ENCODE data around the gene CACNB3. TPM values are rescaled to one million over a fixed set of nuclear protein-coding genes. Genes with fewer than 3 reads are reported as not detected.

CACNB3 gene
- total and polyA plus RNA-seq, 2 of the 13 experiments (the other 11 are each of a cell fraction or from before 2014, with no cell fraction given) = 0.29 to 0.54 TPM

DNA sequence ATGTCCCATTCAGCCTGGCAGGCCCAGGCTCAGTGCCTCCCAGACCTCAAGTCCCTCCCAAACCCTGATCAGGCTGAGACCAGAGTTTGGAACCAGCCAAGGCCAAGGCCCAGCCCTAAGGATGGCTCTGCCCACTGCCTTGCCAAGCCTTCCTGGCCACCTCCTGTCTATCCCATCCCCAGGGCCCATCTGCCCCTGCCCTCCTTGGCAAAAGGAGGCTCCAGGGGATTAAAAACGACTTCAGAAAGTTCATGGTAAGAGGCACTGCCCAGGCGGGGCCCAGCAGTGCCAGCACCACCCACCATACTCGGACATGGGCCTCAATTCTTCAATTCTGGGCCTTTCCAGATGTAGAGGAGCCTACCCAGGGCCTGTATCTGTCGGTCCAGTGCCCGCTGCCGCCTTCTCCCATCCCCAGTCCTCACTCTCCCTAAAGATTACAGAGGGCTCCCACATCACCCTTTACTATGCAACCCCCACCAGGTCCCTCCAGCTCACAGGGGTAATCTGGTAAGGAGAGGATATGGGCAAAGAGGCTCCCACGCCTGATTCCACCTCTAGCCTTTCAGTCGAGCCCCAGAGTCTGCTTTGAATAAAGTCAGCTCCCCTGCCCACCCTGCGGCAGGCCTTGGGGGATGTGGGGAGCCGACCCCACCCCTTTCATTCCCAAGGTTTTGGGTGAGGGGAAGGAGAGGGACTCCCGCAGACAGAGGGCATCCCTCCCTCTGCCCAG, 30.3 kb upstream of the CACNB3 start (continued):
- TF ChIP-seq, protein P1, sequence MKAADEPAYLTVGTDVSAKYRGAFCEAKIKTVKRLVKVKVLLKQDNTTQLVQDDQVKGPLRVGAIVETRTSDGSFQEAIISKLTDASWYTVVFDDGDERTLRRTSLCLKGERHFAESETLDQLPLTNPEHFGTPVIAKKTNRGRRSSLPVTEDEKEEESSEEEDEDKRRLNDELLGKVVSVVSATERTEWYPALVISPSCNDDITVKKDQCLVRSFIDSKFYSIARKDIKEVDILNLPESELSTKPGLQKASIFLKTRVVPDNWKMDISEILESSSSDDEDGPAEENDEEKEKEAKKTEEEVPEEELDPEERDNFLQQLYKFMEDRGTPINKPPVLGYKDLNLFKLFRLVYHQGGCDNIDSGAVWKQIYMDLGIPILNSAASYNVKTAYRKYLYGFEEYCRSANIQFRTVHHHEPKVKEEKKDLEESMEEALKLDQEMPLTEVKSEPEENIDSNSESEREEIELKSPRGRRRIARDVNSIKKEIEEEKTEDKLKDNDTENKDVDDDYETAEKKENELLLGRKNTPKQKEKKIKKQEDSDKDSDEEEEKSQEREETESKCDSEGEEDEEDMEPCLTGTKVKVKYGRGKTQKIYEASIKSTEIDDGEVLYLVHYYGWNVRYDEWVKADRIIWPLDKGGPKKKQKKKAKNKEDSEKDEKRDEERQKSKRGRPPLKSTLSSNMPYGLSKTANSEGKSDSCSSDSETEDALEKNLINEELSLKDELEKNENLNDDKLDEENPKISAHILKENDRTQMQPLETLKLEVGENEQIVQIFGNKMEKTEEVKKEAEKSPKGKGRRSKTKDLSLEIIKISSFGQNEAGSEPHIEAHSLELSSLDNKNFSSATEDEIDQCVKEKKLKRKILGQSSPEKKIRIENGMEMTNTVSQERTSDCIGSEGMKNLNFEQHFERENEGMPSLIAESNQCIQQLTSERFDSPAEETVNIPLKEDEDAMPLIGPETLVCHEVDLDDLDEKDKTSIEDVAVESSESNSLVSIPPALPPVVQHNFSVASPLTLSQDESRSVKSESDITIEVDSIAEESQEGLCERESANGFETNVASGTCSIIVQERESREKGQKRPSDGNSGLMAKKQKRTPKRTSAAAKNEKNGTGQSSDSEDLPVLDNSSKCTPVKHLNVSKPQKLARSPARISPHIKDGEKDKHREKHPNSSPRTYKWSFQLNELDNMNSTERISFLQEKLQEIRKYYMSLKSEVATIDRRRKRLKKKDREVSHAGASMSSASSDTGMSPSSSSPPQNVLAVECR (CRISPR knock-in tag; IDR thresholded peaks at IDR 0.05; ENCODE audit: borderline replicate concordance) = 0 out of 2 replicates have a peak, but pooled peaks have one; percentile 1
- TF ChIP-seq TARDBP (CRISPR knock-in tag; IDR thresholded peaks at IDR 0.05) = 0 out of 2 replicates have a peak, but pooled peaks have one; percentile 12
- no peak for TF ChIP-seq XRCC5 (optimal IDR thresholded peaks at IDR 0.05; ENCODE audit: low read length)
- TF ChIP-seq RNF2 (conservative IDR thresholded peaks at IDR 0.05; ENCODE audit: low read depth) = no peak
- 0 out of 2 replicates have a peak, but pooled peaks have one; percentile 61 for TF ChIP-seq FOXO4 (CRISPR knock-in tag; conservative IDR thresholded peaks at IDR 0.05)
- TF ChIP-seq ZNF263 (CRISPR knock-in tag; IDR thresholded peaks at IDR 0.05) = 0 out of 2 replicates have a peak, but pooled peaks have one; percentile 0
- peak; percentile 23; the same call in 1 of the 2 replicates for TF ChIP-seq ZFY (CRISPR knock-in tag; IDR thresholded peaks at IDR 0.05)
- TF ChIP-seq KDM5A (IDR thresholded peaks at IDR 0.05; ENCODE audit: borderline replicate concordance, low read length) = no peak
- TF ChIP-seq, protein P2, sequence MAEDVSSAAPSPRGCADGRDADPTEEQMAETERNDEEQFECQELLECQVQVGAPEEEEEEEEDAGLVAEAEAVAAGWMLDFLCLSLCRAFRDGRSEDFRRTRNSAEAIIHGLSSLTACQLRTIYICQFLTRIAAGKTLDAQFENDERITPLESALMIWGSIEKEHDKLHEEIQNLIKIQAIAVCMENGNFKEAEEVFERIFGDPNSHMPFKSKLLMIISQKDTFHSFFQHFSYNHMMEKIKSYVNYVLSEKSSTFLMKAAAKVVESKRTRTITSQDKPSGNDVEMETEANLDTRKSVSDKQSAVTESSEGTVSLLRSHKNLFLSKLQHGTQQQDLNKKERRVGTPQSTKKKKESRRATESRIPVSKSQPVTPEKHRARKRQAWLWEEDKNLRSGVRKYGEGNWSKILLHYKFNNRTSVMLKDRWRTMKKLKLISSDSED (CRISPR knock-in tag; IDR thresholded peaks at IDR 0.05) = no peak
- TF ChIP-seq ZNF496 (CRISPR knock-in tag; IDR thresholded peaks at IDR 0.05; ENCODE audit: insufficient replicate concordance) = no peak
- no peak for TF ChIP-seq ZFP36 (IDR thresholded peaks at IDR 0.05; ENCODE audit: borderline replicate concordance, low read depth, low read length, partially characterized antibody)
- no peak for TF ChIP-seq RBM39 (IDR thresholded peaks at IDR 0.05; ENCODE audit: low read depth, low read length, poor library complexity, severe bottlenecking)
- no peak for TF ChIP-seq ZNF224 (CRISPR knock-in tag; IDR thresholded peaks at IDR 0.05)
- TF ChIP-seq HNRNPL (IDR thresholded peaks at IDR 0.05; ENCODE audit: low read depth, low read length) = 0 out of 2 replicates have a peak, but pooled peaks have one; percentile 28
- 0 out of 2 replicates have a peak, but pooled peaks have one; percentile 12 for TF ChIP-seq ZNF768 (CRISPR knock-in tag; IDR thresholded peaks at IDR 0.05)
- TF ChIP-seq ZNF343 (CRISPR knock-in tag; IDR thresholded peaks at IDR 0.05) = no peak
